Measurements from ENCODE around the gene MACROH2A1. TPM values are rescaled to one million over a fixed set of nuclear protein-coding genes. Genes with fewer than 3 reads are reported as not detected.

MACROH2A1 gene
- total RNA-seq, 6 donors from 2014 or later: 232 to 690 (median 355) TPM

GRCh38 chr5:135375040-135375793, 23.8 kb downstream of the MACROH2A1 start:
- H3K27ac ChIP-seq: no peak overlapping the region
- no peak overlapping the region for H3K4me3 ChIP-seq
- WGBS, 2 donors: 76 to 82% methylated on average over 6 of the region's 6 CpGs
- no peak for DNase-seq
- H3K36me3 ChIP-seq: peaks cover 0 to 63% (median 32%) of the 10 kb centered on the region in 4 donors
- TF ChIP-seq CTCF (IDR thresholded peaks at IDR 0.05) (no peak), EP300 (IDR thresholded peaks at IDR 0.05) (no peak), POLR2AphosphoS5 (IDR thresholded peaks at IDR 0.05) (no peak), POLR2A (IDR thresholded peaks at IDR 0.05) (no peak)
- peaks cover 19 to 54% (median 38%) of the 10 kb centered on the region in 4 donors for H3K4me1 ChIP-seq
- H3K9me3 ChIP-seq: no peaks in the 10 kb centered on the region
- ATAC-seq (ENCODE audit: low FRiP score in 2 of 2): no peak
- no peaks in the 10 kb centered on the region for H3K27me3 ChIP-seq

DNA sequence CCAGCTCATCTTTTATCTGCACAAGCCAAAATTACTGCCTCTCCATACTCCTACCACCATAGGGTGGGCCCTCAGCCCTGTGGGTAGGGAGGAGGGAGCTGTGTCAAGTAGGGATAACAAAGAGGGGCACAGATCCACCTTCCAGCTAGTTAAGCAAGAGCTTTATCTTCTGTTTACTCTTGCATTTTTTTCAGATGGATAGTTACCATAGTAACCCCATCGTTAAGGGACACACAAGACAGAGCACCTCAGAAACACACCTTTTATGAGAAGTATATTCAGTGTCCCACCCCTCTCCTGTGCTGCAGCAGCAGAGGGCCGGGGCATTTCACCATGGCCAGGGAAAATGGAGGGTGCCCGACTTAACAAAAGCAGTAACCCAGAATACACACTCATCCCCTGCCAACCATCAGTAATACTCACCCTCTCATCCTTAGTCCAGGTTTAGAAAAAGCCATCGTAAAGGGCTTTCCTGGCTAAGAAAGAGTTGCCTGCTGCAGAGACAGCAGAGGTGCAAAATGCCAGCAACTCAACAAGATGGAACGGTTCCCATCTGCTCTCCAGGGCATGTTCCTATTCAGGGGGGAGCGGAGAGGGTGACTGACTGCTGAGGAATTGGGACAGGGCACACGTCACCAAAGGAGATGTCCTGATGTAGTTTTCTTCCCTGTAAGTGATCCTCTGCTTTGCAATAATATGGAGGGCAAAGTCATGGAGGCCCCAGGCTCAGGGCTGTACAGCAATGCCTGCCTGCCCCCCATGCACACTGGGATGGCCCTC, 25.1 kb downstream of the MACROH2A1 start:
- Histone ChIP-seq H3K9me3 (no peaks in the 10 kb centered on the region), H3K4me3 (no peak overlapping the region), H3K4me1 (peaks cover 19 to 46% (median 35%) of the 10 kb centered on the region in 4 donors), H3K27me3 (no peaks in the 10 kb centered on the region), H3K36me3 (peaks cover 9 to 63% (median 34%) of the 10 kb centered on the region in 4 donors), H3K27ac (no peak overlapping the region)
- 67 to 78% methylated on average over 7 of the region's 7 CpGs for WGBS, 2 donors
- DNase-seq: no peak
- TF ChIP-seq POLR2AphosphoS5 (IDR thresholded peaks at IDR 0.05): peak in 1 of 2 donors; percentile 15
- no peak for TF ChIP-seq CTCF (IDR thresholded peaks at IDR 0.05)
- no peak for ATAC-seq (ENCODE audit: low FRiP score in 2 of 2)

- Histone ChIP-seq H3K4me3 (no peak overlapping the region), H3K36me3 (peaks cover 19 to 61% (median 35%) of the 10 kb centered on the region in 4 donors), H3K27ac (peak overlapping the region; percentile 31 to 71 (median 47)), H3K4me1 (peaks cover 16 to 50% (median 33%) of the 10 kb centered on the region in 4 donors), H3K9me3 (no peaks in the 10 kb centered on the region), H3K27me3 (no peaks in the 10 kb centered on the region)
- no peak for TF ChIP-seq POLR2AphosphoS5 (IDR thresholded peaks at IDR 0.05)
- no peak for TF ChIP-seq POLR2A (IDR thresholded peaks at IDR 0.05)
- no peak for TF ChIP-seq EP300 (IDR thresholded peaks at IDR 0.05)
- TF ChIP-seq CTCF (IDR thresholded peaks at IDR 0.05): no peak
- 44 to 59% methylated on average over 8 to 10 of the region's 10 CpGs for WGBS, 2 donors
- ATAC-seq (ENCODE audit: low FRiP score in 2 of 2): no peak
- DNase-seq: no peak
Observed at GRCh38 chr5:135372654-135373381, 26.2 kb downstream of the MACROH2A1 start.

DNA sequence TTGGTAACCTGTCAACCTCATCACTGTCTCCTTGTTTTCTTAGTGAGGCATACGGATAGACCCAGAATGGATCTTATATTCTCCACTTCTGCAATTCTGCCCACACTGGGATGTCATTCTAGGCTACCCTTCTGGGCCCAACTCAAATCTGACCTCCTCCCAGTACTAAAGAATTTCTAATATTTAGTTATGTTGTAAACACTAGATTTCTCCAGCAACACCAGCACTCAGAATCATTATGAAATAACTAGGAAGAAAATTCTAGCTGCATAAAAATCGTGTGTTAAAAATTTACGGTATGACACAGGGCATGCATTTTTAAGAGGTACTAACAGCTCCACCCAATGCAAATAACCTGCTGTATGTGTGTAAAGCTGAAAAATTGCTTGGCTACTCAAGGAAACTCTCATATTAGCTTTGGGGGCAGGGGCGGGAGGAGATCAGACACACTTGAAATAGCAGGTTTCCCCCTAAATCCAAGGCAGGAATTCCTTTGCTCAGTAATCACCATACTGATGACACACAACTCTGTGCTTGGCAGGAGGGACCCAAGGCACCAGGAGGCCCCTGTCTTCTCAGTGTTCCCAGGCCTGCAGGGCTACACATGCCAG, 27.3 kb downstream of the MACROH2A1 start:
- DNase-seq (no peak), ATAC-seq (ENCODE audit: low FRiP score in 2 of 2) (peak; percentile 27 to 82)
- Histone ChIP-seq H3K4me1 (peaks cover 16 to 47% (median 29%) of the 10 kb centered on the region in 4 donors), H3K27me3 (no peaks in the 10 kb centered on the region), H3K36me3 (peaks cover 19 to 61% (median 40%) of the 10 kb centered on the region in 4 donors), H3K9me3 (no peaks in the 10 kb centered on the region), H3K4me3 (no peak overlapping the region), H3K27ac (peak overlapping the region; percentile 31 to 71 (median 47))
- TF ChIP-seq CTCF (IDR thresholded peaks at IDR 0.05) (no peak), POLR2AphosphoS5 (IDR thresholded peaks at IDR 0.05) (no peak)
- 52 to 58% methylated on average over 4 of the region's 4 CpGs for WGBS, 2 donors
